Gastroesophageal sphincter (tissue), 3 donors: ENCODE measurements around the gene CHST5.

ENCODE experiments used
- EP300 ChIP-seq: sonication (generic); formaldehyde crosslinking; IDR thresholded peaks from one replicate; pipeline ENCODE4 v1.6.1; 2017; ENCODE audit warnings: antibody characterized with exemption, mild to moderate bottlenecking
- POLR2A ChIP-seq, 2 donors: fragments of 450-650 bp; IDR thresholded peaks; one replicate each; pipeline ENCODE4 v1.6.1; 2017; ENCODE audit warnings: antibody characterized with exemption in 2 of 2, mild to moderate bottlenecking in 2 of 2, moderate library complexity in 1 of 2
- POLR2AphosphoS5 ChIP-seq: sonication (generic); formaldehyde crosslinking; IDR thresholded peaks from one replicate; pipeline ENCODE4 v1.6.1; 2017; ENCODE audit warnings: antibody characterized with exemption
- TF ChIP-seq, protein P1 (sequence below), 4 experiments: fragments of 200-600 bp in 2 of 4; fragments of 450-650 bp in 2 of 4; sonication (generic) in 1 of 4; IDR thresholded peaks; one replicate each; pipeline ENCODE4 v1.5.1; 2017 to 2019; ENCODE audit warnings: antibody characterized with exemption in 4 of 4, mild to moderate bottlenecking in 2 of 4, moderate library complexity in 2 of 4

DNA sequence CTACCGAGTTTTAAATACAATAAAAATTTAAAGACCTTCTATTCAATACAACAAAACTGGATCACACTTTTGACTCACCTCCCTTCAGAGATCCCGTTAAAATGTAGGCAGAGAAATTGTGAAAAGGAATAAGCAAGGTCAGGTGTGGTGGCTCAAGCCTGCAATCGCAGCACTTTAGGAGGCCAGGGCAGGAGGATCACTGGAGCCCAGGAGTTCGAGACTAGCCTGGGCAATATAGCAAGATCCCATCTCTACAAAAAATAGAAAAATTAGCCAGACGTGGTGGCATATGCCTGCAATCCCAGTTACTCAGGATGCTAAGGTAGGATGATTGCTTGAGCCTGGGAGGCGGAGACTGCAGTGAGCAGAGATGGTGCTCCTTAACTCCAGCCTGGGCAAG, 16.7 kb downstream of the CHST5 start:
- TF ChIP-seq EP300 (no peak), POLR2AphosphoS5 (no peak), POLR2A (IDR thresholded peaks at IDR 0.05) (no peak)
- TF ChIP-seq, protein P1, sequence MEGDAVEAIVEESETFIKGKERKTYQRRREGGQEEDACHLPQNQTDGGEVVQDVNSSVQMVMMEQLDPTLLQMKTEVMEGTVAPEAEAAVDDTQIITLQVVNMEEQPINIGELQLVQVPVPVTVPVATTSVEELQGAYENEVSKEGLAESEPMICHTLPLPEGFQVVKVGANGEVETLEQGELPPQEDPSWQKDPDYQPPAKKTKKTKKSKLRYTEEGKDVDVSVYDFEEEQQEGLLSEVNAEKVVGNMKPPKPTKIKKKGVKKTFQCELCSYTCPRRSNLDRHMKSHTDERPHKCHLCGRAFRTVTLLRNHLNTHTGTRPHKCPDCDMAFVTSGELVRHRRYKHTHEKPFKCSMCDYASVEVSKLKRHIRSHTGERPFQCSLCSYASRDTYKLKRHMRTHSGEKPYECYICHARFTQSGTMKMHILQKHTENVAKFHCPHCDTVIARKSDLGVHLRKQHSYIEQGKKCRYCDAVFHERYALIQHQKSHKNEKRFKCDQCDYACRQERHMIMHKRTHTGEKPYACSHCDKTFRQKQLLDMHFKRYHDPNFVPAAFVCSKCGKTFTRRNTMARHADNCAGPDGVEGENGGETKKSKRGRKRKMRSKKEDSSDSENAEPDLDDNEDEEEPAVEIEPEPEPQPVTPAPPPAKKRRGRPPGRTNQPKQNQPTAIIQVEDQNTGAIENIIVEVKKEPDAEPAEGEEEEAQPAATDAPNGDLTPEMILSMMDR (IDR thresholded peaks at IDR 0.05), result no peak
